GM13976 (cell line): ENCODE results near the gene CACNB2.

Experiments used
- DNase-seq: peaks from one replicate; pipeline ENCODE4 v3.0.0; 2012; ENCODE audit warnings: low spot score
- in situ Hi-C: fragments of 300-500 bp; cut with MboI; formaldehyde crosslinking; loops from one replicate; pipeline ENCODE4 v1.12.0; 2022; ENCODE audit warnings: low sequenced_read_pairs, mixed read lengths, inconsistent platforms; ENCODE audit not compliant: unreplicated experiment
- TF ChIP-seq, protein P1 (sequence below): IDR thresholded peaks from 2 replicates; pipeline ENCODE4 v1.5.1; 2012; ENCODE audit warnings: borderline replicate concordance, mild to moderate bottlenecking; ENCODE audit not compliant: insufficient read depth; ENCODE audit errors: extremely low read depth, missing control alignments, control extremely low read depth

CACNB2 gene

DNA sequence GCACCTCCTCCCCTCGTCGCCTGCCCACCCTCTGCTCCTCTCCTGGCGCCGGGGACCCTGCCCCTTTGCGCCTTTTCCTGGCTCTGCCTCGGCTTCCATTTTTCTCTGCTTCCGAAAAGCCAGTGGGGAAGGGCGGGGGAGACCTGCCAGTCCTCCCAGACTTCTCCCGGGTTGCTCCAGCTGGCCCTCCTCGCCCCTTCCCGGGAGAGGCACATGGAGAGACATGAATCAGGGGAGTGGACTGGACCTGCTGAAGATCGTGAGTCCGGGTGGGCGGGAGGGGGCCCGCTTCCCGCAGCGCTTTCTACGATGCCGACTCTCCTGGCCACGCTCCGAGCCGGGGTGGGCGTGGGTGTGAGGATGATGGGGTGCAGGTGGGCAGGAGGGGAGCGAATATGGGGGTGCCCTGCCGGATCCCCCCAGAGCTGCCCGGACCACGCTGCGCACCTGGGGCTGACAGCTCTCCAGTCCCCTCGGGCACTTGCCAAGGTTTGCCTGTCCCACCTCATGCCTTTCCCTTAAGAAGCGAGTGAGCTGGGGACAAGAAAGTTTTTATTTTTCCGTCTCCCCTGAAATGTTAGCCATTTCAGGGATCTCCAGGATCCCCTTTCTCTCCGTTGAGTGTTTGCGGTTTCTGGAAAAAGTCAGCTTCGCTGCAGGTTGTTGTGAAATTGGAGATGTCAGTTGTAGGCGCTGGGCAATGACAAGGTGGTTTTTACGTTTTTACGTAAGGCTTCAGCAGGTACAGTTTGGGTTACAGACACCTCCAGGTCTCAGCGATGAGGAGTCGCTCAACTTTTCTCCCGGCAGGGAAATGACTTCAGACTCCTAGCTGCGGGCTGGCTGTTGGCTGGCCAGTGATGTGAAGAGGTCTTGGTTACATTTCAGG lies 977 bp downstream of the CACNB2 start:
- TF ChIP-seq, protein P1, sequence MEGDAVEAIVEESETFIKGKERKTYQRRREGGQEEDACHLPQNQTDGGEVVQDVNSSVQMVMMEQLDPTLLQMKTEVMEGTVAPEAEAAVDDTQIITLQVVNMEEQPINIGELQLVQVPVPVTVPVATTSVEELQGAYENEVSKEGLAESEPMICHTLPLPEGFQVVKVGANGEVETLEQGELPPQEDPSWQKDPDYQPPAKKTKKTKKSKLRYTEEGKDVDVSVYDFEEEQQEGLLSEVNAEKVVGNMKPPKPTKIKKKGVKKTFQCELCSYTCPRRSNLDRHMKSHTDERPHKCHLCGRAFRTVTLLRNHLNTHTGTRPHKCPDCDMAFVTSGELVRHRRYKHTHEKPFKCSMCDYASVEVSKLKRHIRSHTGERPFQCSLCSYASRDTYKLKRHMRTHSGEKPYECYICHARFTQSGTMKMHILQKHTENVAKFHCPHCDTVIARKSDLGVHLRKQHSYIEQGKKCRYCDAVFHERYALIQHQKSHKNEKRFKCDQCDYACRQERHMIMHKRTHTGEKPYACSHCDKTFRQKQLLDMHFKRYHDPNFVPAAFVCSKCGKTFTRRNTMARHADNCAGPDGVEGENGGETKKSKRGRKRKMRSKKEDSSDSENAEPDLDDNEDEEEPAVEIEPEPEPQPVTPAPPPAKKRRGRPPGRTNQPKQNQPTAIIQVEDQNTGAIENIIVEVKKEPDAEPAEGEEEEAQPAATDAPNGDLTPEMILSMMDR = no peak
- in situ Hi-C loops = no loop called here
- peak; percentile 15 for DNase-seq

DNA sequence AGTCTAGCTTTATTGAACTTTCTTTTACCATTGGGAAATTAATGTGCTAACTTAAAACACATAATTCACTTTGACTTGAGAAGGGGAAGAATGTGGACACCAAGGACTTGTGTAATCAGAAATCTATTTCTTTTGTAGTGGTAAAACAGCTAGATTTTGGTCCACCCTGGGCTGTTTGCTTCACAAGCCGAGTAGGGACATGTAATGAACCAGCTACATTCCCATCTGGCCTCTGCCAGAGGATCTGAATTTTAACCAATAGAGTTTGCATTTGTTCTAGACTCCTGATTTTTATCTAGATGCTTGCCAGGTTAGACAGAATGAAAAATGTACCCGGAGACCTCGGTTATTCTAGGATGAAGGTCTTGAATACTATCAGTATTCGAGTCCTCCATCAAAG lies 1.9 kb downstream of the CACNB2 start:
- DNase-seq = no peak
- in situ Hi-C loops = no loop called here

DNA sequence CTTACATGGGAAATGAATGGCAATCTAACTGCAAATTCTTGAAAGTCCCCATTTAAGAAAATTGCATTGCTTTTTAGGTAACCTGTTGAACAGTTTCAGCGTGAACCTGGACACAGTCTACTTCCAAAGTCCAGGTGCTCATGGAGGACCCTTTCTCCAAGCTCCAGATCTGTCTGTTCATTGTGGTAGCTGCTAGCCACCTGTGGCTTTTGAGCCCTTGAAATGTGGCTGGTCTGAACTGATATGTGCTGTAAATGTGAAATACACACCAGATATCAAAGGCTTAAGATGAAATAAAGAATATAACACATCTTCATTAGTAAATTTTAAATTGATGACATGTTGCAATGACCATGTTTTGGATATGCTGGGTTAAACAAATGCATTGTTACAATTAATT lies 4.2 kb downstream of the CACNB2 start:
- TF ChIP-seq, protein P1 = no peak
- in situ Hi-C loops = no loop called here
- no peak for DNase-seq

More for the DNA sequence above, 1.9 kb downstream of the CACNB2 start:
- TF ChIP-seq, protein P1 = no peak

DNA sequence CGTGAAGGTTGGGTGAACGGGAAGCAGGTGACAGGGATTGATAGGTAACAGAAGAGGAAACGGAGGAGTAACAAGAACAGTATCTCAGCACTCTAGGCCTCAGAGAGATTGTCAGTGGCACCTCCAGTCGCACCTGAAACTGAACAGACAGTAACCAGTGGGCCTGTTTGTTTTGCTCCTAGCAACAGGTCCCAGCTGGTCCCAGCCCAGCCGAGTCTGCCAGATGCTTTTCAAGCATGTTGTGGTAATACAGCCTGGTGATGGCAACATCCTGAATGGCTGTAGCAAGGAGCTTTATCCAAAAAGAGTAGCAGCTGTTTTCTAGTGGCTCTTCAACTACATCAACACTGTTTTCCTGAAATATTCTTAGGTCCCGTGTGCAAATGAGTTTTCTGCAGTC lies 4.7 kb downstream of the CACNB2 start:
- in situ Hi-C loops = no loop called here
- TF ChIP-seq, protein P1 = no peak
- no peak for DNase-seq

DNA sequence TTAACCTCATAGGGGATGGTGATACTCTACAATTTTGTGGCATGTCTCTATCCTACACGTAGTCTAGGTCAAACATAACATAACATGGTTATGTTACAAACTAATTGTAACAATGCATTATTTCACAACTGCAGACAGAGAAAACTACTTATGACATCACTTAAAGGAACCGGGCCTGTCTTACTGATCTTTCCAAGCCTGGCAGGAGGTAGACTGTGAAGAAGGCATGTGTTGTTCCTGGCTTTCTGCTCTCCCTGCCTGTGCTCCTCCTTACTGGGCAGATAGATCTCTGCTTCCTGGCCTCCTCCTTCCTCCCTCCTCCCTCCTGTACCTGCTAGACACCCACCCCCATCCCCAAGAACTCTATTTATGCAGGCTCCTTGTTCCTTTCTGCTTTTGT lies 5.4 kb downstream of the CACNB2 start:
- no peak for DNase-seq
- TF ChIP-seq, protein P1 = no peak
- in situ Hi-C loops = no loop called here

DNA sequence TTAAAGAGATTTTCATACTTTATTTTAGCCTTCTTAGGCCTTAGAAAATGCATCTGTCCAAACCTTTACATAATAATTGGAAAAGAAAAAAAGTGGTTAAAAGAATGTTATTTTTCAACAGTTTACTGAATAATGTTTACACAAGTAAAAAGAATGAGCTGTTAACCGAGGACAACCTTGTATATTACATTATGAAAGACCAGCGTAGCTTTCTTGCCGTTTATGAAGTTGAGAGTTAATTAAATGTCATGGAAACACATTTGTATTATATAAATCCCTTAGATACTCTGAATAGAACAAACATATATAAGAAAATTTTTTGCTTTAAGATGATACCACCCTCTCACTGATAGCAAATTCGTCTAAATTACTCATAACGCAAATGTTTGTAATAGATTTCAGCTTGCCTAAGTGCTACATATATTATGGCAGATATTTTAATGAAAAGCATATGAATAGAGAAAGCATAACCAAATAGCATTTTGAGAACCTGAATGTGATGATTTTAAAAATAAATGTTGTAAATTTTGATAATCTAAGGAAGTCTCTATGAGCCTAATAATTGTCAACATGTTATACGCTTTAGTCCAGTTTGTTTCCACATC lies 9.1 kb downstream of the CACNB2 start:
- TF ChIP-seq, protein P1 = no peak
- no peak for DNase-seq
- in situ Hi-C loops = no loop called here
